GM23338 (cell line): Measurements from ENCODE around the gene PVALB. TPM values are rescaled to one million over a fixed set of nuclear protein-coding genes. Genes with fewer than 3 reads are reported as not detected.

Source experiments
- ATAC-seq: fragments of 200-7000 bp; cut with Tn5 transposase; 3 replicates; pipeline ENCODE4 v1.9.1; 2020
- DNase-seq: peaks from one replicate; pipeline ENCODE4 v3.0.0-alpha.2; 2015; ENCODE audit warnings: low spot score
- H2AFZ ChIP-seq: fragments of 200-600 bp; sonication (generic); 2 replicates; pipeline ENCODE4 v1.8.0; 2016; ENCODE audit warnings: antibody characterized with exemption, mild to moderate bottlenecking, moderate library complexity
- H3F3A ChIP-seq: fragments of 200-600 bp; sonication (generic); replicated peaks from 2 replicates; pipeline ENCODE4 v1.8.0; 2017; ENCODE audit warnings: antibody characterized with exemption, mixed run types, low read depth
- H3K27ac ChIP-seq: fragments of 200-600 bp; sonication (generic); 2 replicates; pipeline ENCODE4 v1.6.1; 2016; ENCODE audit warnings: low read depth
- H3K27me3 ChIP-seq: fragments of 200-600 bp; sonication (generic); 2 replicates; pipeline ENCODE4 v1.8.0; 2016; ENCODE audit warnings: mild to moderate bottlenecking, mixed run types, moderate library complexity; ENCODE audit not compliant: insufficient read depth
- H3K36me3 ChIP-seq: fragments of 200-600 bp; sonication (generic); 2 replicates; pipeline ENCODE4 v1.8.0; 2016; ENCODE audit warnings: mild to moderate bottlenecking; ENCODE audit not compliant: insufficient read depth
- H3K4me1 ChIP-seq: fragments of 200-600 bp; sonication (generic); 2 replicates; pipeline ENCODE4 v1.8.0; 2016; ENCODE audit warnings: mild to moderate bottlenecking, moderate library complexity; ENCODE audit not compliant: insufficient read depth
- H3K4me2 ChIP-seq: fragments of 200-600 bp; sonication (generic); 2 replicates; pipeline ENCODE4 v1.7.1; 2017; ENCODE audit warnings: mixed run types
- H3K4me3 ChIP-seq: fragments of 200-600 bp; sonication (generic); 2 replicates; pipeline ENCODE4 v1.6.1; 2016; ENCODE audit warnings: mixed run types
- H3K79me2 ChIP-seq: fragments of 200-600 bp; sonication (generic); replicated peaks from 2 replicates; pipeline ENCODE4 v1.8.0; 2017; ENCODE audit warnings: mild to moderate bottlenecking; ENCODE audit not compliant: insufficient read depth
- H3K9me2 ChIP-seq: fragments of 200-600 bp; sonication (generic); 2 replicates; pipeline ENCODE4 v1.8.0; 2017; ENCODE audit not compliant: insufficient read depth
- H4K20me1 ChIP-seq: fragments of 200-600 bp; sonication (generic); replicated peaks from 2 replicates; pipeline ENCODE4 v1.8.0; 2017; ENCODE audit warnings: mild to moderate bottlenecking; ENCODE audit not compliant: insufficient read depth
- H3K27ac Mint-ChIP-seq: 2 replicates; pipeline ENCODE4 v1.8.0; 2020; ENCODE audit warnings: inconsistent platforms, mild to moderate bottlenecking, moderate library complexity, mixed read lengths
- H3K27me3 Mint-ChIP-seq: 3 replicates; pipeline ENCODE4 v1.8.0; 2022; ENCODE audit warnings: low read depth, mild to moderate bottlenecking, moderate library complexity, mixed read lengths, inconsistent platforms; ENCODE audit not compliant: insufficient read depth, poor library complexity
- H3K36me3 Mint-ChIP-seq: 3 replicates; pipeline ENCODE4 v1.8.0; 2021; ENCODE audit warnings: low read depth, mild to moderate bottlenecking, inconsistent platforms, moderate library complexity, mixed read lengths
- H3K4me1 Mint-ChIP-seq: 3 replicates; pipeline ENCODE4 v1.8.0; 2020; ENCODE audit warnings: mild to moderate bottlenecking, inconsistent platforms, mixed read lengths
- H3K4me3 Mint-ChIP-seq: 3 replicates; pipeline ENCODE4 v1.8.0; 2021; ENCODE audit warnings: moderate library complexity, mild to moderate bottlenecking, inconsistent platforms, mixed read lengths
- H3K9me3 Mint-ChIP-seq: 3 replicates; pipeline ENCODE4 v1.8.0; 2020; ENCODE audit warnings: moderate library complexity, mild to moderate bottlenecking, inconsistent platforms, mixed read lengths
- CREB1 ChIP-seq: fragments of 250-450 bp; sonication (Bioruptor Pico); IDR thresholded peaks from 2 replicates; pipeline ENCODE4 v1.5.0; 2020; ENCODE audit warnings: low read depth, mild to moderate bottlenecking, moderate library complexity
- EZH2 ChIP-seq: fragments of 200-600 bp; sonication (generic); IDR thresholded peaks from one replicate; pipeline ENCODE4 v1.8.0; 2017; ENCODE audit warnings: antibody characterized with exemption, mild to moderate bottlenecking, low read depth; ENCODE audit not compliant: unreplicated experiment
- EZH2phosphoT487 ChIP-seq: fragments of 200-600 bp; sonication (generic); IDR thresholded peaks from one replicate; pipeline ENCODE4 v1.8.1; 2018; ENCODE audit warnings: antibody characterized with exemption; ENCODE audit not compliant: unreplicated experiment
- JUNB ChIP-seq: IDR thresholded peaks from one replicate; pipeline ENCODE4 v1.6.1; 2016; ENCODE audit warnings: antibody characterized with exemption; ENCODE audit not compliant: unreplicated experiment
- NANOG ChIP-seq: IDR thresholded peaks from 2 replicates; pipeline ENCODE4 v1.6.1; 2016; ENCODE audit warnings: antibody characterized with exemption, borderline replicate concordance
- POLR2AphosphoS5 ChIP-seq: IDR thresholded peaks from 2 replicates; pipeline ENCODE4 v1.6.1; 2016; ENCODE audit warnings: antibody characterized with exemption, low read depth
- STAT1 ChIP-seq: IDR thresholded peaks from one replicate; pipeline ENCODE4 v1.6.1; 2016; ENCODE audit warnings: antibody characterized with exemption; ENCODE audit not compliant: unreplicated experiment
- ZNF114 ChIP-seq: fragments of 250-450 bp; sonication (Bioruptor Pico); IDR thresholded peaks from 2 replicates; pipeline ENCODE4 v1.5.0; 2020; ENCODE audit warnings: mild to moderate bottlenecking, moderate library complexity
- ZNF331 ChIP-seq: fragments of 250-450 bp; sonication (Bioruptor Pico); IDR thresholded peaks from 2 replicates; pipeline ENCODE4 v1.5.0; 2020; ENCODE audit warnings: low read depth, mild to moderate bottlenecking, moderate library complexity
- polyA plus RNA-seq: library from polyadenylated mRNA; unstranded; fragments of >200 nt; fragmentation: Nextera tagmentation; extraction: Ambion mirVana; gene quantifications from 2 replicates; pipeline ENCODE4 v1.2.1, GENCODE V29; 2016
- total RNA-seq: library from RNA; depleted of rRNA; stranded (reverse); fragments of >200 nt; shearing (Covaris generic); gene quantifications from 2 replicates; pipeline ENCODE4 v1.2.3, GENCODE V29; 2014
- TF ChIP-seq, protein P1 (sequence below): IDR thresholded peaks from one replicate; pipeline ENCODE4 v1.6.1; 2018; ENCODE audit warnings: antibody characterized with exemption; ENCODE audit not compliant: unreplicated experiment
- TF ChIP-seq, protein P2 (sequence below): fragments of 250-450 bp; sonication (Bioruptor Pico); IDR thresholded peaks from 2 replicates; pipeline ENCODE4 v1.5.0; 2020; ENCODE audit warnings: mild to moderate bottlenecking, moderate library complexity
- TF ChIP-seq, protein P3 (sequence below): IDR thresholded peaks from 2 replicates; pipeline ENCODE4 v1.6.1; 2016; ENCODE audit warnings: antibody characterized with exemption
- TF ChIP-seq, protein P4 (sequence below), 2 experiments: fragments of 200-600 bp in 1 of 2; sonication (generic) in 1 of 2; conservative IDR thresholded peaks; 2 replicates each; pipeline versions ENCODE4 v1.5.1 to v1.6.1; 2016 to 2017; ENCODE audit warnings: antibody characterized with exemption in 2 of 2, low read depth in 2 of 2, mild to moderate bottlenecking in 2 of 2, moderate library complexity in 1 of 2

The PVALB gene
- total and polyA plus RNA-seq, 2 experiments from 2014 or later, result 7.9 TPM; not detected in 1

DNA sequence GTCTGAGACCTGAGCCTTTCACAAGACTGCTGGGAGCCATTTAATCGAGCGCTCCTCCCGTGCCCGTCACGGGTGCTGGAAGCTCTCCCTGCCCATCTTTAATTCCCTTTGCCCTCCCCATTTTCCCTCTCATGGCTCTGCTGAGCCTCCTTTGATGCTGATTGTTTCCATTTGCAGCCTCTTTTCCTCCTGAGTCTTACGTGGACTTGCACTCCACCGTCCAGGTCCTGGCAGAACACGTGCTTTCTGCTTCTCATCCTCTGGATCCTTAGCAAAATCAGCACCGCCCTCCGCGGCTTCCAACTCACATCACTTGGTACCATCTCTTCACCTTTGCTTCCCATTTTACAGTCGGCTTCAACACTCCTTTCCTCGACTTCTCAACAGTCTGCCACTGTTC is 48.2 kb downstream of the PVALB start:
- Mint-ChIP-seq H3K4me1 (peaks cover 25% of the 10 kb centered on the region), H3K4me3 (no peak overlapping the region)
- DNase-seq, result no peak

More for the DNA sequence above, 48.2 kb downstream of the PVALB start:
- Histone ChIP-seq H3F3A (no peaks in the 10 kb centered on the region), H3K4me2 (no peak overlapping the region), H3K4me3 (no peak overlapping the region), H4K20me1 (no peaks in the 10 kb centered on the region; the same call in 1 of the 2 replicates), H2AFZ (no peak overlapping the region), H3K4me1 (no peaks in the 10 kb centered on the region), H3K9me2 (no peaks in the 10 kb centered on the region), H3K27ac (no peak overlapping the region), H3K36me3 (no peaks in the 10 kb centered on the region), H3K27me3 (no peaks in the 10 kb centered on the region), H3K79me2 (no peaks in the 10 kb centered on the region)
- no peak for ATAC-seq
- Mint-ChIP-seq H3K9me3 (no peaks in the 10 kb centered on the region), H3K27ac (no peak overlapping the region), H3K36me3 (peaks cover 15% of the 10 kb centered on the region; the same call in 2 of the 3 replicates), H3K27me3 (peaks cover 11% of the 10 kb centered on the region)
- TF ChIP-seq EZH2phosphoT487, result no peak
- no peak for TF ChIP-seq JUNB
- TF ChIP-seq, protein P1, sequence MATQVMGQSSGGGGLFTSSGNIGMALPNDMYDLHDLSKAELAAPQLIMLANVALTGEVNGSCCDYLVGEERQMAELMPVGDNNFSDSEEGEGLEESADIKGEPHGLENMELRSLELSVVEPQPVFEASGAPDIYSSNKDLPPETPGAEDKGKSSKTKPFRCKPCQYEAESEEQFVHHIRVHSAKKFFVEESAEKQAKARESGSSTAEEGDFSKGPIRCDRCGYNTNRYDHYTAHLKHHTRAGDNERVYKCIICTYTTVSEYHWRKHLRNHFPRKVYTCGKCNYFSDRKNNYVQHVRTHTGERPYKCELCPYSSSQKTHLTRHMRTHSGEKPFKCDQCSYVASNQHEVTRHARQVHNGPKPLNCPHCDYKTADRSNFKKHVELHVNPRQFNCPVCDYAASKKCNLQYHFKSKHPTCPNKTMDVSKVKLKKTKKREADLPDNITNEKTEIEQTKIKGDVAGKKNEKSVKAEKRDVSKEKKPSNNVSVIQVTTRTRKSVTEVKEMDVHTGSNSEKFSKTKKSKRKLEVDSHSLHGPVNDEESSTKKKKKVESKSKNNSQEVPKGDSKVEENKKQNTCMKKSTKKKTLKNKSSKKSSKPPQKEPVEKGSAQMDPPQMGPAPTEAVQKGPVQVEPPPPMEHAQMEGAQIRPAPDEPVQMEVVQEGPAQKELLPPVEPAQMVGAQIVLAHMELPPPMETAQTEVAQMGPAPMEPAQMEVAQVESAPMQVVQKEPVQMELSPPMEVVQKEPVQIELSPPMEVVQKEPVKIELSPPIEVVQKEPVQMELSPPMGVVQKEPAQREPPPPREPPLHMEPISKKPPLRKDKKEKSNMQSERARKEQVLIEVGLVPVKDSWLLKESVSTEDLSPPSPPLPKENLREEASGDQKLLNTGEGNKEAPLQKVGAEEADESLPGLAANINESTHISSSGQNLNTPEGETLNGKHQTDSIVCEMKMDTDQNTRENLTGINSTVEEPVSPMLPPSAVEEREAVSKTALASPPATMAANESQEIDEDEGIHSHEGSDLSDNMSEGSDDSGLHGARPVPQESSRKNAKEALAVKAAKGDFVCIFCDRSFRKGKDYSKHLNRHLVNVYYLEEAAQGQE, result no peak
- TF ChIP-seq, protein P2, sequence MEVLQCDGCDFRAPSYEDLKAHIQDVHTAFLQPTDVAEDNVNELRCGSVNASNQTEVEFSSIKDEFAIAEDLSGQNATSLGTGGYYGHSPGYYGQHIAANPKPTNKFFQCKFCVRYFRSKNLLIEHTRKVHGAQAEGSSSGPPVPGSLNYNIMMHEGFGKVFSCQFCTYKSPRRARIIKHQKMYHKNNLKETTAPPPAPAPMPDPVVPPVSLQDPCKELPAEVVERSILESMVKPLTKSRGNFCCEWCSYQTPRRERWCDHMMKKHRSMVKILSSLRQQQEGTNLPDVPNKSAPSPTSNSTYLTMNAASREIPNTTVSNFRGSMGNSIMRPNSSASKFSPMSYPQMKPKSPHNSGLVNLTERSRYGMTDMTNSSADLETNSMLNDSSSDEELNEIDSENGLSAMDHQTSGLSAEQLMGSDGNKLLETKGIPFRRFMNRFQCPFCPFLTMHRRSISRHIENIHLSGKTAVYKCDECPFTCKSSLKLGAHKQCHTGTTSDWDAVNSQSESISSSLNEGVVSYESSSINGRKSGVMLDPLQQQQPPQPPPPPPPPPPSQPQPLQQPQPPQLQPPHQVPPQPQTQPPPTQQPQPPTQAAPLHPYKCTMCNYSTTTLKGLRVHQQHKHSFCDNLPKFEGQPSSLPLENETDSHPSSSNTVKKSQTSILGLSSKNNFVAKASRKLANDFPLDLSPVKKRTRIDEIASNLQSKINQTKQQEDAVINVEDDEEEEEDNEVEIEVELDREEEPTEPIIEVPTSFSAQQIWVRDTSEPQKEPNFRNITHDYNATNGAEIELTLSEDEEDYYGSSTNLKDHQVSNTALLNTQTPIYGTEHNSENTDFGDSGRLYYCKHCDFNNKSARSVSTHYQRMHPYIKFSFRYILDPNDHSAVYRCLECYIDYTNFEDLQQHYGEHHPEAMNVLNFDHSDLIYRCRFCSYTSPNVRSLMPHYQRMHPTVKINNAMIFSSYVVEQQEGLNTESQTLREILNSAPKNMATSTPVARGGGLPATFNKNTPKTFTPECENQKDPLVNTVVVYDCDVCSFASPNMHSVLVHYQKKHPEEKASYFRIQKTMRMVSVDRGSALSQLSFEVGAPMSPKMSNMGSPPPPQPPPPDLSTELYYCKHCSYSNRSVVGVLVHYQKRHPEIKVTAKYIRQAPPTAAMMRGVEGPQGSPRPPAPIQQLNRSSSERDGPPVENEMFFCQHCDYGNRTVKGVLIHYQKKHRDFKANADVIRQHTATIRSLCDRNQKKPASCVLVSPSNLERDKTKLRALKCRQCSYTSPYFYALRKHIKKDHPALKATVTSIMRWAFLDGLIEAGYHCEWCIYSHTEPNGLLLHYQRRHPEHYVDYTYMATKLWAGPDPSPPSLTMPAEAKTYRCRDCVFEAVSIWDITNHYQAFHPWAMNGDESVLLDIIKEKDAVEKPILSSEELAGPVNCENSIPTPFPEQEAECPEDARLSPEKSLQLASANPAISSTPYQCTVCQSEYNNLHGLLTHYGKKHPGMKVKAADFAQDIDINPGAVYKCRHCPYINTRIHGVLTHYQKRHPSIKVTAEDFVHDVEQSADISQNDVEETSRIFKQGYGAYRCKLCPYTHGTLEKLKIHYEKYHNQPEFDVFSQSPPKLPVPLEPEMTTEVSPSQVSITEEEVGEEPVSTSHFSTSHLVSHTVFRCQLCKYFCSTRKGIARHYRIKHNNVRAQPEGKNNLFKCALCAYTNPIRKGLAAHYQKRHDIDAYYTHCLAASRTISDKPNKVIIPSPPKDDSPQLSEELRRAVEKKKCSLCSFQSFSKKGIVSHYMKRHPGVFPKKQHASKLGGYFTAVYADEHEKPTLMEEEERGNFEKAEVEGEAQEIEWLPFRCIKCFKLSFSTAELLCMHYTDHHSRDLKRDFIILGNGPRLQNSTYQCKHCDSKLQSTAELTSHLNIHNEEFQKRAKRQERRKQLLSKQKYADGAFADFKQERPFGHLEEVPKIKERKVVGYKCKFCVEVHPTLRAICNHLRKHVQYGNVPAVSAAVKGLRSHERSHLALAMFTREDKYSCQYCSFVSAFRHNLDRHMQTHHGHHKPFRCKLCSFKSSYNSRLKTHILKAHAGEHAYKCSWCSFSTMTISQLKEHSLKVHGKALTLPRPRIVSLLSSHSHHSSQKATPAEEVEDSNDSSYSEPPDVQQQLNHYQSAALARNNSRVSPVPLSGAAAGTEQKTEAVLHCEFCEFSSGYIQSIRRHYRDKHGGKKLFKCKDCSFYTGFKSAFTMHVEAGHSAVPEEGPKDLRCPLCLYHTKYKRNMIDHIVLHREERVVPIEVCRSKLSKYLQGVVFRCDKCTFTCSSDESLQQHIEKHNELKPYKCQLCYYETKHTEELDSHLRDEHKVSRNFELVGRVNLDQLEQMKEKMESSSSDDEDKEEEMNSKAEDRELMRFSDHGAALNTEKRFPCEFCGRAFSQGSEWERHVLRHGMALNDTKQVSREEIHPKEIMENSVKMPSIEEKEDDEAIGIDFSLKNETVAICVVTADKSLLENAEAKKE, result no peak
- TF ChIP-seq, protein P3, sequence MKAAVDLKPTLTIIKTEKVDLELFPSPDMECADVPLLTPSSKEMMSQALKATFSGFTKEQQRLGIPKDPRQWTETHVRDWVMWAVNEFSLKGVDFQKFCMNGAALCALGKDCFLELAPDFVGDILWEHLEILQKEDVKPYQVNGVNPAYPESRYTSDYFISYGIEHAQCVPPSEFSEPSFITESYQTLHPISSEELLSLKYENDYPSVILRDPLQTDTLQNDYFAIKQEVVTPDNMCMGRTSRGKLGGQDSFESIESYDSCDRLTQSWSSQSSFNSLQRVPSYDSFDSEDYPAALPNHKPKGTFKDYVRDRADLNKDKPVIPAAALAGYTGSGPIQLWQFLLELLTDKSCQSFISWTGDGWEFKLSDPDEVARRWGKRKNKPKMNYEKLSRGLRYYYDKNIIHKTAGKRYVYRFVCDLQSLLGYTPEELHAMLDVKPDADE, result no peak
- TF ChIP-seq EZH2, result no peak
- no peak for TF ChIP-seq CREB1 (CRISPR knock-in tag)
- TF ChIP-seq, protein P4, sequence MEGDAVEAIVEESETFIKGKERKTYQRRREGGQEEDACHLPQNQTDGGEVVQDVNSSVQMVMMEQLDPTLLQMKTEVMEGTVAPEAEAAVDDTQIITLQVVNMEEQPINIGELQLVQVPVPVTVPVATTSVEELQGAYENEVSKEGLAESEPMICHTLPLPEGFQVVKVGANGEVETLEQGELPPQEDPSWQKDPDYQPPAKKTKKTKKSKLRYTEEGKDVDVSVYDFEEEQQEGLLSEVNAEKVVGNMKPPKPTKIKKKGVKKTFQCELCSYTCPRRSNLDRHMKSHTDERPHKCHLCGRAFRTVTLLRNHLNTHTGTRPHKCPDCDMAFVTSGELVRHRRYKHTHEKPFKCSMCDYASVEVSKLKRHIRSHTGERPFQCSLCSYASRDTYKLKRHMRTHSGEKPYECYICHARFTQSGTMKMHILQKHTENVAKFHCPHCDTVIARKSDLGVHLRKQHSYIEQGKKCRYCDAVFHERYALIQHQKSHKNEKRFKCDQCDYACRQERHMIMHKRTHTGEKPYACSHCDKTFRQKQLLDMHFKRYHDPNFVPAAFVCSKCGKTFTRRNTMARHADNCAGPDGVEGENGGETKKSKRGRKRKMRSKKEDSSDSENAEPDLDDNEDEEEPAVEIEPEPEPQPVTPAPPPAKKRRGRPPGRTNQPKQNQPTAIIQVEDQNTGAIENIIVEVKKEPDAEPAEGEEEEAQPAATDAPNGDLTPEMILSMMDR (conservative IDR thresholded peaks at IDR 0.05; ENCODE audit: low read depth in 2 of 2), result no peak
- TF ChIP-seq STAT1, result no peak
- TF ChIP-seq NANOG, result no peak
- TF ChIP-seq POLR2AphosphoS5, result no peak
- no peak for TF ChIP-seq ZNF331 (CRISPR knock-in tag)
- TF ChIP-seq ZNF114 (CRISPR knock-in tag), result no peak
